Neural progenitor cell (in vitro differentiated cells): ENCODE data around the gene ASCC2.

Source experiments
- EZH2 ChIP-seq: fragments of 200-600 bp; sonication (generic); IDR thresholded peaks from 2 replicates; pipeline ENCODE4 v1.6.1; 2017; ENCODE audit warnings: antibody characterized with exemption, mild to moderate bottlenecking, moderate library complexity
- TF ChIP-seq, protein P1 (sequence below): fragments of 200-600 bp; sonication (generic); IDR thresholded peaks from 2 replicates; pipeline ENCODE4 v1.5.1; 2017; ENCODE audit warnings: antibody characterized with exemption, mild to moderate bottlenecking

DNA sequence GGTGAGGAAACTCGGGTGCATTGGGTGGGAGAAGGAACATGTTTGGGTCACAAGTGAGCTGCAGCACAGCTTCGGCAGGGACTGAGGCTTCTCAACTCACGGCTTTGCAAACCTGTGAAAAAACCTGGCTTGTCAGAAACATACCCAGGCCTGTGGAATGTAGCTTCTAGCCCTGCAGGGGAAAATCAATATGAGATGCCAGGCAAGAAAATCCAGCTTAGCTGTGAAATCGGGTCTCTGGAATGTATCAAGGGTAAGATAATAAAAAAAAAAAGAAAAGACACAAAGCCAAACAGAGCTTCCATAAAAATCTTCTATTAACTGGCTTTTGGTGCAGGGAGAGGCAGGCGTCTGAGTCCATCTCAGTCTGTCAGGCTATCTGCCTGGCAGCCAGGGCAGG is 42.4 kb downstream of the ASCC2 start:
- TF ChIP-seq, protein P1, sequence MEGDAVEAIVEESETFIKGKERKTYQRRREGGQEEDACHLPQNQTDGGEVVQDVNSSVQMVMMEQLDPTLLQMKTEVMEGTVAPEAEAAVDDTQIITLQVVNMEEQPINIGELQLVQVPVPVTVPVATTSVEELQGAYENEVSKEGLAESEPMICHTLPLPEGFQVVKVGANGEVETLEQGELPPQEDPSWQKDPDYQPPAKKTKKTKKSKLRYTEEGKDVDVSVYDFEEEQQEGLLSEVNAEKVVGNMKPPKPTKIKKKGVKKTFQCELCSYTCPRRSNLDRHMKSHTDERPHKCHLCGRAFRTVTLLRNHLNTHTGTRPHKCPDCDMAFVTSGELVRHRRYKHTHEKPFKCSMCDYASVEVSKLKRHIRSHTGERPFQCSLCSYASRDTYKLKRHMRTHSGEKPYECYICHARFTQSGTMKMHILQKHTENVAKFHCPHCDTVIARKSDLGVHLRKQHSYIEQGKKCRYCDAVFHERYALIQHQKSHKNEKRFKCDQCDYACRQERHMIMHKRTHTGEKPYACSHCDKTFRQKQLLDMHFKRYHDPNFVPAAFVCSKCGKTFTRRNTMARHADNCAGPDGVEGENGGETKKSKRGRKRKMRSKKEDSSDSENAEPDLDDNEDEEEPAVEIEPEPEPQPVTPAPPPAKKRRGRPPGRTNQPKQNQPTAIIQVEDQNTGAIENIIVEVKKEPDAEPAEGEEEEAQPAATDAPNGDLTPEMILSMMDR, result no peak
- TF ChIP-seq EZH2, result no peak
